Prostate gland (tissue), 2 donors: ENCODE data around the gene ALOX12B. TPM values are rescaled to one million over a fixed set of nuclear protein-coding genes. Genes with fewer than 3 reads are reported as not detected.
A peak's percentile ranks its signal among the peaks of the same experiment; 100 is the strongest.

Experiments
- DNase-seq: peaks from one replicate; pipeline ENCODE4 v3.0.0-alpha.2; 2019; ENCODE audit warnings: low spot score
- H3K27ac ChIP-seq, 2 donors: fragments of 200-600 bp; sonication (generic); 2 replicates each; pipeline ENCODE4 v1.5.1; 2017 to 2019
- H3K27me3 ChIP-seq: fragments of 200-600 bp; sonication (generic); replicated peaks from 2 replicates; pipeline ENCODE4 v1.5.1; 2019; ENCODE audit not compliant: insufficient read depth
- H3K36me3 ChIP-seq, 2 donors: fragments of 200-600 bp; sonication (generic); 1 replicate in 1 of 2; 2 replicates in 1 of 2; pipeline versions ENCODE4 v1.5.1 to v1.8.1; 2017 to 2019
- H3K4me1 ChIP-seq: fragments of 200-600 bp; sonication (generic); replicated peaks from 2 replicates; pipeline ENCODE4 v1.5.1; 2019
- H3K4me3 ChIP-seq, 2 donors: fragments of 200-600 bp; sonication (generic); 2 replicates each; pipeline ENCODE4 v1.5.1; 2017 to 2019
- H3K9me3 ChIP-seq: fragments of 200-600 bp; sonication (generic); 2 replicates; pipeline ENCODE4 v1.5.1; 2017
- CTCF ChIP-seq, 4 experiments: fragments of 200-600 bp in 2 of 4; fragments of 450-650 bp in 2 of 4; sonication (generic) in 2 of 4; IDR thresholded peaks; 1 replicate in 3 of 4; 2 replicates in 1 of 4; pipeline ENCODE4 v1.5.1; 2016 to 2019; ENCODE audit warnings: antibody characterized with exemption in 4 of 4, mild to moderate bottlenecking in 2 of 4, moderate library complexity in 2 of 4
- POLR2A ChIP-seq: fragments of 450-650 bp; IDR thresholded peaks from one replicate; pipeline ENCODE4 v1.6.1; 2016; ENCODE audit warnings: antibody characterized with exemption, mild to moderate bottlenecking
- POLR2AphosphoS5 ChIP-seq: sonication (generic); formaldehyde crosslinking; IDR thresholded peaks from one replicate; pipeline ENCODE4 v1.6.1; 2017; ENCODE audit warnings: antibody characterized with exemption
- WGBS: methylation state at CpG from one replicate; pipeline ENCODE4 v1.1.5; 2018; 5-methylcytosine and 5-hydroxymethylcytosine counted together
- intact Hi-C: fragments of 100-400 bp; cut with DNase I; formaldehyde crosslinking; loops from one replicate; pipeline ENCODE4 v1.14.2; 2022
- total RNA-seq, 2 donors: library from RNA; depleted of rRNA; stranded (reverse); fragments of >200 nt; gene quantifications; one replicate each; pipeline ENCODE4 v1.1.0, GENCODE V29; 2016

The ALOX12B gene
- total RNA-seq, 2 donors from 2014 or later = 0.18 to 0.40 TPM

- no peaks in the 10 kb centered on the region for H3K4me1 ChIP-seq
- WGBS = 36% methylated on average over 17 of the region's 17 CpGs
- no peaks in the 10 kb centered on the region for H3K27me3 ChIP-seq
- DNase-seq = no peak
- TF ChIP-seq POLR2AphosphoS5 = no peak
- no peak for TF ChIP-seq CTCF (IDR thresholded peaks at IDR 0.05)
- no peak for TF ChIP-seq POLR2A
- H3K36me3 ChIP-seq = no peaks in the 10 kb centered on the region
- peak overlapping the region; percentile 92 to 95 for H3K27ac ChIP-seq
- no peaks in the 10 kb centered on the region for H3K9me3 ChIP-seq
- H3K4me3 ChIP-seq = peak overlapping the region; percentile 29 to 39
- intact Hi-C loops = loop anchor here (5.0 kb wide), 2 partner anchors 145 to 195 kb away; no protein-coding TSS in a partner anchor
Measured at GRCh38 chr17:8056976-8057625, 30.4 kb downstream of the ALOX12B start.

GRCh38 chr17:8056232-8056975, 31.1 kb downstream of the ALOX12B start:
- DNase-seq = peak; percentile 84
- no peaks in the 10 kb centered on the region for H3K36me3 ChIP-seq
- no peak for TF ChIP-seq CTCF (IDR thresholded peaks at IDR 0.05)
- TF ChIP-seq POLR2A = peak; percentile 15
- TF ChIP-seq POLR2AphosphoS5 = peak; percentile 95
- H3K27me3 ChIP-seq = no peaks in the 10 kb centered on the region
- peak overlapping the region; percentile 92 to 95 for H3K27ac ChIP-seq
- H3K9me3 ChIP-seq = no peaks in the 10 kb centered on the region
- no peaks in the 10 kb centered on the region for H3K4me1 ChIP-seq
- H3K4me3 ChIP-seq = peak overlapping the region; percentile 29 to 39
- intact Hi-C loops = loop anchor here (5.0 kb wide), 2 partner anchors 144 to 194 kb away; no protein-coding TSS in a partner anchor
- 26% methylated on average over 14 of the region's 14 CpGs for WGBS

GRCh38 chr17:8055851-8056231, 31.7 kb downstream of the ALOX12B start:
- WGBS = 80% methylated on average over 3 of the region's 3 CpGs
- Histone ChIP-seq H3K4me1 (no peaks in the 10 kb centered on the region), H3K4me3 (peak overlapping the region in 1 of 2 donors; percentile 1), H3K9me3 (no peaks in the 10 kb centered on the region), H3K27me3 (no peaks in the 10 kb centered on the region), H3K27ac (peak overlapping the region; percentile 92 to 95), H3K36me3 (no peaks in the 10 kb centered on the region)
- DNase-seq = no peak
- intact Hi-C loops = loop anchor here (5.0 kb wide), 2 partner anchors 144 to 194 kb away; no protein-coding TSS in a partner anchor
- no peak for TF ChIP-seq POLR2AphosphoS5
- TF ChIP-seq CTCF (IDR thresholded peaks at IDR 0.05) = no peak
- no peak for TF ChIP-seq POLR2A

GRCh38 chr17:8053600-8053999, 33.9 kb downstream of the ALOX12B start:
- Histone ChIP-seq H3K27me3 (no peaks in the 10 kb centered on the region), H3K4me1 (no peaks in the 10 kb centered on the region), H3K9me3 (no peaks in the 10 kb centered on the region), H3K27ac (peak overlapping the region in 1 of 2 donors; percentile 95), H3K36me3 (no peaks in the 10 kb centered on the region), H3K4me3 (no peak overlapping the region)
- no peak for DNase-seq
- 89% methylated on average over 7 of the region's 7 CpGs for WGBS
- intact Hi-C loops = no loop called here
- TF ChIP-seq POLR2AphosphoS5 (no peak), CTCF (IDR thresholded peaks at IDR 0.05) (no peak), POLR2A (no peak)
